Endometrium (tissue), 2 donors: ENCODE measurements around the gene KAT2A.
A peak's percentile ranks its signal among the peaks of the same experiment; 100 is the strongest.

Experiments
- FAIRE-seq: peaks from 2 replicates; lab custom pipeline; 2012; peaks lifted over from hg19 to GRCh38; lab: Jason Lieb, UNC
- donor health status: control.
- donor health status: control.

KAT2A gene

DNA sequence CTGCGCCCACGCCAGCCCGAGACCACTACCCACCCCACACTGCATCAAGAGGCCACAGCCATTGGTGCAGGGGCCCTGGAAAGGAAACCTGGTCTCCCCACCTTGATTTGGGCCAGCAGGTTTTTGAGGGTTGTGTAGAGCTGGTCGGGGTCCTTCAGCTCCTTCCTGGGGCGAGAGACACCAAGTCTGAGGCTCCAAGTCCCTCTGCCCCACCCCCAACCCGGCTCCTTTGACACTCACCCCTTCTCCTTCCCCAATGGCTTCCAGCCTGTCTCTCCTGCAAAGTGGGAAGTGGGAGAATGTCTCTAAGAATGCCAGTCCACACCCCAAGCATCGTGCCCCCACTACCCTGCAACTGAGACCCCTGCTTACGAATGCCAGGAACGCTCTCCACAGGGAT is 7.0 kb downstream of the KAT2A start:
- no peak for FAIRE-seq

DNA sequence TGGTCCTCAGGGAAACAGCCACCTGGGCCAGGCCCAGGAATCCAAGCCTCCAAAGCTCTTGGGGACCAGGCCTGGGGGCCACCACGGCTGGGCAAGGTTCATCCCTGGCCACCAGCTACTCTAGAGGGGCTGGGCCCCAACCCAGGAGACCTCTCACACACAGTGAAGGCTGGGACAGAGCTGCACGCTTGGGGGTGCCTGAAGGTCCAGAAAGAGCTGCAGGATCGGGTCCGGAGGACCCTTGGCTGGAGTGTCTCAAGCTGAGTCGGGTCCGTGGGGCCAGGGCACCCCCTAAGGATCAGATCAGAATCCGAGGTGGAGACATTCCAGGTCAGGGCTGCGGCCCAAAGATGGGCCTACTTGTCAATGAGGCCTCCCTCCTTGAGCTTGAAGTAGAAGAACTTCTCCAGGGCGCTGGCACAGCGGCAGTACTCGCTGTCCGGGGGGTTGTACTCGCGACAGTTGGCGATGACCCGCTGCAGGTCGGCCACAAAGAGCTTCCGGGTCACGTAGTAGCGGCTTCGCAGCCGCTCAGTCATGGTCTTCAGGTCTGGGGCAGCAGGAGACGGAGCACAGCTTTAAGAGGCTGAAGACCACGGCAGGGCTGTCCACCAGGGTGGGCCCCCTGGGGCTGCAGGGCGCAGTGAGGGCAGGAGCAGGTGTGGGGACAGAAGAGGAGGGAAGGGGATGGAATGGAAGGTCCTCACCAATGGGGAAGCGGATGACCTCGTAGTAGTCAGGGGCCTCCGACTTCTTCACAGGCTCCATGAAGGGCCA is 7.7 kb downstream of the KAT2A start:
- FAIRE-seq: no peak

DNA sequence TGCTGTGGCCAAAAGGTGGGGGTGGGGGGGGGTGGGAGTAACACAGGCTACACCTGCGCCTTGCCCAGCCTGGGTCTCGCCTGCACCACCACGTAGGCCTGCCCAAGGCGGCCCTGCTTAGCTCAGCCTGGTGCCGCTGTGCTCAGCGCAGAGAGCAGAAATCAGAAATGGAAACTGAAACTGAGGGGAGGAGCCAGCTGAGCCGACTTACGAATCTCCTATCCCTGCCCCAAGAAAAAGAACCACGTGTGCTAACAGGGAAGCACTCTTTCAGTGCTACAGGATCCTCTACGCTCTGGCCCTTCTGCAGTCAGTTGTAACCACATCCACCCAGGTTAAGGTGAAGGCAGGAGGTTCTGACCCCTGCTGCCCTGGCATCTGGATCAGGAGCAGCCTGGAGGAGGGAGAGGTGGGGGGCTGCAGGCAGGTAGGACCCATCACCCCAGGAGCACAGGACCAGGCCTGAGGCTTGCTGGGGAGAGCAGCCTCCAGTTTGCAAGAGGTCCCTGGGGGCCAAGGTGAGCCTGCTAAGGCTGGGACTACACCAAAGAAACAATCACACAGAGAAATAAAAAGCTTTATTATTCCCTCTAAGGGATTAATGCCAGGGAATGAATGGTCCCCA is 8.5 kb downstream of the KAT2A start, which contains the start of gene DHX58:
DHX58 (minus strand) TSS at position 163 of the 625 bp plus-strand sequence. CDS start 822 bp downstream, outside the sequence.
- peak; percentile 68 for FAIRE-seq

DNA sequence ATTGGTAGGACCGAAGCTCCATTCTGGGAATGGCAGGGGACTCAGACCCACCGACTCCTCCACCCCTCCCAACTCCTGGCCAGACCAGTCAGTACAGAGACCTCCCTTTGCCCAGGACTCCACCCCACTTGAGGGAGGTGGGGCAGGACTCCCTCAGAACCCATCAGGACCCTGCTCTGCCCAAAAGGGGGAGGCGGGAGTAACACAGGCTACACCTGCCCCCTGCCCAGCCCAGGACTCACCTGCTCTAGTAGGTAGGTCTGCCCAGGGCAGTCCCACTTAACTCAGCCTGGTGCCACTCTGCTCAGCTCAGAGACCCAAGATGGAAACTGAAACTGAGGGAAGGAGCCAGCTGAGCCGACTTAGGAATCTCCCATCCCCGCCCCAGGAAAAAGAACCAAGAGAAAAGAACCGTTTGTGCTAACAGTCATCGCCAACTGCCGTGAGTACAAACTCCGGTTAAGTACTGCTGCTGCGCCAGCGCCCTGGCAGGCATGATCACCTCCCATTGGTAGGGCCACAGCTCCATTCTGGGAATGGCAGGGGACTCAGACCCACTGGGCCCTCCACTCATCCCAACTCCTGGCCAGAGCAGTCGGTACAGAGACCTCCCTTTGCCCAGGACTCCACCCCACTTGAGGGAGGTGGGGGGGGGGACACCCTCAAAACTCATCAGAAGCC is 9.2 kb downstream of the KAT2A start:
- FAIRE-seq: no peak

DNA sequence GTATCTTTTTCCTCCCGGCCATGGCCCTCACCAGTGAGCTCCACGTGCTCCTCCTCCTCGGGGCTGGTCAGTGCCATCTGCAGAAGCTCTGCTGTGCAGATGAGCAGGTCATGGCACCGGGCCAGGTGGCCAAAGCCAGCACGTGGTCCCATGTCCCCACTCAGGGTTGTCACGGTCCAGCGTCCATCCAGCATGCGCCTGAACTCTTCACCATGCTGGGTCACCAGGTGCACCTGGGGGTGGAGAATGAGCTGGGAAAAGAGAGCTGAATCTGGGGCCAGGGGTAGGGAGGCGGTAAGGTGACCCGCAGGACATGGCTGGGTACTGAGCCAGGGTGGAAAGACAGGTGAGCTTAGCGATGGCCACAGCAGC is 9.9 kb downstream of the KAT2A start:
- FAIRE-seq: no peak

DNA sequence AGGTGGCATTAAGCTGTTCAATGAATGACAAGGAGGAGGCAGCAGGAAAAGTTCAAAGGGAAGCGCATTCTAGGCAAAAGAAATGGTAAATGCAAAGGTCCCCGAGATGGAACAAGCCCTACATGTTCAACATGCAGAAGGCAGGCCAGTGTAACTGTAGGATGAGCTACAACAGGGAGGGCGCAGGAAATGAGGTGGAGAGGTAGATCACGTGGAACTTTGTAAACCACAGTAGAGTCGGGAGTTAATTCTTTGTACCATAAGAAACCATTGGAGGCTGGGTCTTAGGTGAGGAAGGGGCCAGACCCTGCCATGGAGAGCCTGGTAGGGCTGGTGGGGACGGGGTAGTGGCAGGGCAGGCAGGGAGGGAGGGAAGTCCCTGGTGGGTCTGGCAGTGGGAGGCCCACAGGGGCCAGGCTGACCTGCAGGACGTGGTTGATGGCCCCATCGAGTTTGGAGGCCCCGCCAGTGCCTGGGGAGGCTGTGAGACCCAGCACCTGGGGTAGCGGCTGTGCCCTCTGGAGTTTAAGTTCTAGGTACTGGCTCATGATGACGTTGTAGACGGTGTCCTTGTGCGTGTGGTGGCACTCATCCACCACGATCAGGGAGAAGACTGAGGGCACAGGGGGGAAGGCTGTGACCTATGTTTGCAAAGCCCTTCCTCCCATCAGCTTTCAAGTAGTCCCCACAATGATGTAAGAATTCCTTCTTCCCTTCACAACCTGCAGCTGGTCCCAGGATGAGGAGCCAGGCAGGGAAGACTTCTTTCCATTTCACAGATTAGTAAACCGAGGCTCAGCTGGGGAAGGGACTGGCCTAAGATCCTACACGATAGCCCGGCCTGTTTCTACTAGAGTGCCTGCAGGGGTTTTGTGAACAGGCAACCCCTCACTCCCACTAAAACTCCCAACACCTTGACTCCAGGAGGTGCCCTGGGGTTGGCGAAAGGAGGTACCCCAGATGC is 10.6 kb downstream of the KAT2A start:
- FAIRE-seq: no peak

DNA sequence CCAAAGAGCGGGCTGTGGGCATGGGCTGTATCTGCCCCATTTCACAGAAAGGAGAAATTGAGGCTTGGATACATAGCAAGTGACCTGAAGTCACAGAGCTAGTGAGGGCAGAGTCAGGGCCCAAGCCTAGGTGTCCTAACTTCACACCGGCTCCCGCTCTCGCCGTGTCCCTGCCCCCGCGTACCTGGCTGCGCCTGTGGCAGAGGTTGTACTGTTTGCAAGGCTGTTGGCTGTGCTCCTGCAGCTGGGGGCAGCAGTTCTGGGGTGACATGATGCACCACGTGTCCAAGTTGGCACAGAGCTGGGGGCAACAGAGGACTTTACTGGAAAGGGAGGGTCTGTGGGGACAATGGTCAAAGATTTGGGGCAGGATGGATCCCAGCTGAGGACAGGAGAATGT is 12.1 kb downstream of the KAT2A start:
- no peak for FAIRE-seq

DNA sequence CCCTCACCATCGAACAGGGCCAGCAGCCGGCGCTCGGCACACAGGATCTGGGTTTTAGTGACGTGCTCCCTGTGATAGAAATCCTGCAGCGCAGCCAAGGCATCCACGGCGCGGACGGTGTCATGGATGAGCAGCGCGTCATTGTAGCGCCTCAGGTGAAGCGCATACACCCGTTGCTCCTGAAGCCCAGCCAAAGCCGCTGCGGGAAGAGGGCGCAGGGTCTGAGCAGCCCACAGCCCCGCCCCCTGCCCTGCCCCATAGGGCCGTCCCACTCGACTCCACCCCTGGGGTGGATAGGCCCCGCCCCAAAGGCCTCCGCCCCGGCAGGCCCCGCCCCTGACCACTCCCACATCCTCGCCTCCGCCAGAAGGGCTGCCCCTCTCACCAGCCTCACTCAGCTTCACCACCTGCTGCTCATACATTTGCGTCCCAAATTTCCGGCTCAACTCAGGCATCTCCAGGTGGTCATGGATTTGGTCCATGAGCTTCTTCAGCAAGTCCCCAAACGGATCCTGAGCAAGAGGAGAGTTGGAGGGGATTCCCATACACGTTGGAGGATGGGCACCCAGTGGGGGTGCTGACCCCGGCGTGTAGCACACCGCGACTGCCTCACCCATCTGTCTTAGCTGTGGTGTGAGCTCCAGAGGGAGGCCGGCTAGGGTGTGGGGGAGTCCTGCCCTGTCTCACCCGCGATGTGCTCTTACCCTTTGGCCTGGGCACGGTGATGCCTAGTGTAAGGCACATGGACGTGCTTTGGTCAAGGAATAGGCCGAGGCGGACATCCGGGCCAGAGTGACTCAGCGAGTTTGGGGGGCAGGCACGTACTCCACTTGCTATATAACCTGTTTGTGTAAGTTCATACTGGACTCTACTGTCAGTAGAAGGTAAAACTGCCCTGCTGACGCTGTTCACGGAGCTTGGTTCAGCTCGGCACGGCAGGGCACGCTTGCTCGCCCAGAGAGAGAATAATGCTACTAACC is 13.3 kb downstream of the KAT2A start:
- FAIRE-seq: no peak

DNA sequence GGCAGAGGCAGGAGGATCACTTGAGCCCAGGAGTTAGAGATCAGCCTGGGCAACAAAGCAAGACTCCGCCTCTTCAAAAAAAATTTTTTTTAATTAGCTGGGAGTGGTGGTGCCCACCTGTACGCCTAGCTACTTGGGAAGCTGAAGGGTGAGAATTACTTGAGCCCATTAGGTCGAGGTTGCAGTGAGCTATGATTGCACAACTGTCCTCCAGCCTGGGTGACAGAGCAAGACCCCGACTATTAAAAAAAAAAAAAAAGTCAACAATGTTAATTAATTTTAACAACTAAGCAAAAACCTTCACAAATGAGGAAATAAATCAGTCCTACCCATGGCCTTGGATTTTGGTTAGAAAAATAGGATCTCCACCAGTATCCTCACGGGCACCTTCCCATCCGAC is 14.0 kb downstream of the KAT2A start:
- no peak for FAIRE-seq

DNA sequence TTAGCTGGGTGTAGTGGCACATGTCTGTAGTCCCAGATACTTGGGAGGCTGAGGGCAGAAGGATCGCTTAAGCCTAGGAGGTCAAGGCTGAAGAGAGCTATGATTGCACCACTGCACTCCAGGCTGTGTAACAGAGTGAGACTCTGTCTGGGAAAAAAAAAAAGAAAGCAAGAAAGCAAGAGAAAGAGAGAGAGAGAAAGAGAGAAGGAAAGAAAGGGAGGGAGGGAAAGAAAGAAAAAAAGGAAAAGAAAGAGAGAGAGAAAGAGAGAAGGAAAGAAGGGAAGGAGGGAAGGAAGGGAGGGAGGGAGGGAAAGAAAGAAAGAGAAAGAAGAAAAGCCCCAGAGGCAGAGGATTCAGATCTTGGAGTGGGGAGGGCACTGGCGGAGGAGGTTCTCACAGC is 15.2 kb downstream of the KAT2A start:
- FAIRE-seq: no peak

DNA sequence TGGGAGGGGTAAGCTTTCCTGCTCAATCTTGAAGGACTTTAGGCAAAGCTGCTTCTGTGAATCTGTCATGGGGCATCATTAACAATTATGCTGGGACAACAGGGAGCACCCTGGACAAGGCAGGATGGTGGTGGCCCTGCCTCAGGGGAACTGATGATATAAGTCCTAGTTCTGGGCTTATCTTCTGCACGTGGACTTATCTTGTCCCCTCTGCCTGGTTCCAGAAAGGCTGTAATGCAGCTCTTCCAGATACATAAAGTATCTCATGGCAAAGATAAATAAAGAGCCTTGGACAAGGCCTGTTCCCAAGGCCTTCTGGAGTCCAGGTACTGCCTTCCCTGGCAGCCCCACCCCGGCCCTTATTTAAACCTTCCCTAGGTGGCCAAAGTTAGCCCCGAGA is 16.9 kb downstream of the KAT2A start:
- FAIRE-seq: no peak

DNA sequence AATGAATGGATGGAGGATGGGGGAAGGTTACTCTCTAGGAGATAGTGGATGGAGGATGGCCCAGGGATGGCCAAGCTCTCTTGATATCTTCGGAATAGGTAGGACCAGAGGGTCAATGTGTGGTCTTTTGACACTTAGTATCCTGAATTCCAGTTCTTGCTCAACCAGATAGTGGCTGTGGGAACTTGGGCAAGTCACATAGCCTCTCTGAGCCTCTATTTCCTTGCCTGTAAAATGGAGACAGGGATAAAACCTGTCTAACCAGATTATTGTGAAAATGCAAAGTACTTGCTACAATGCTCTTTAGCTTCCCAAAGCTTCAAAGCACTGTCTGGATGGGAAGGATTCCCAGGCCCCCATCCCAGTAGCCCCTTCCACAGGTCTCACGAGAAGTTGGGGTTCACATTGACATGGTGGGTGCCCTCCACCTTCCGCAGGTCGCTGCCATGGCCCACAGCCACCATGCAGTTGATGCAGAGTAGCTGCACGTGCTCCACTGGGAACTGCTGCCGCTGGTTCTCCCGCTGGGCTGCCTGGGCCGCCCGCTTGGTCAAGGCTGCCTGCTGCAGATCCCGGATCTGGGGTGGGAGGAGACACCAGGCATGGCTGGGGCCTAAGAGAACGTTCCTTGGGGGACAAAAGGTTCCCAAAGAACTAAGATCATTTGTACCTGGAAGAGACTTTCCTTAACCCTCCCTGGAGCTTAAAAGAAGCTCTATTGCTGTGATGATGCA is 17.8 kb downstream of the KAT2A start:
- FAIRE-seq: no peak

DNA sequence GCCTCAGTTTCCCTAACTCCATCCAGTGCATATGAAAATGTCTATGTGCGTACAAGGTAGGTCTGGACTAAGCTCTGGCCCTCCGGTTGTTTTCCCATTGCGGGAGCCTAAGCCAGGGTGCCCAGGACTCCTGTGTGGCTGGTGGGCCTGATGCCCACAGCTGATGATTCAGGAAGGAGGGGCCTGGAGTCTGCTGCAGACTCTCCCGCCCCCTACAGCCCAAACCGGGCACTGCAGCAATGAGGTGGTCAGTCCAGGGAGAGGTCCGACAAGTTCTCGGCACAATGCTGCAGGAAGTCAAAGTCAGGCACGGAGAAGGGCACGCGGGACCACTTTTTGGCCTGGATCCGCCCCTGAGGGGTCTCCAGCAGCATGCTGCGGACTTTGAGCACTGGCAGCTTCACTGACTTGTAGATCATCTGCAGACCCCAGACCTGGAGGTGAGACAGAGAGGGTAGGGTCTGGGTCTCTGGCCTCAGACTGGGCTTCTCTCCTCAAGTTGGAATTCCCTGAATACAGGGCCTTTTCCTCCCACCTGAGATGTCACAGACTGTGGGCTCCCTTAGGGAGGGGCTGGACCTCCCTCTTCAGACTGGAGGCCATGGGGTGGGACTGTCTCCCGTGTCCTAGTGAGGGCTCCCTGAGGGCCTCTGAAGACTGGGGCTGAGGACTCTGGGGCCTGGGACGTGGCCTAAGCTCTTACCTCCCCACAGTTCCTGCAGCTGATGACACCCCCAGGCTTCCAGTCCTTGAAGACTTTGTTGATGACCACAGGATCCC is 19.5 kb downstream of the KAT2A start:
- no peak for FAIRE-seq

DNA sequence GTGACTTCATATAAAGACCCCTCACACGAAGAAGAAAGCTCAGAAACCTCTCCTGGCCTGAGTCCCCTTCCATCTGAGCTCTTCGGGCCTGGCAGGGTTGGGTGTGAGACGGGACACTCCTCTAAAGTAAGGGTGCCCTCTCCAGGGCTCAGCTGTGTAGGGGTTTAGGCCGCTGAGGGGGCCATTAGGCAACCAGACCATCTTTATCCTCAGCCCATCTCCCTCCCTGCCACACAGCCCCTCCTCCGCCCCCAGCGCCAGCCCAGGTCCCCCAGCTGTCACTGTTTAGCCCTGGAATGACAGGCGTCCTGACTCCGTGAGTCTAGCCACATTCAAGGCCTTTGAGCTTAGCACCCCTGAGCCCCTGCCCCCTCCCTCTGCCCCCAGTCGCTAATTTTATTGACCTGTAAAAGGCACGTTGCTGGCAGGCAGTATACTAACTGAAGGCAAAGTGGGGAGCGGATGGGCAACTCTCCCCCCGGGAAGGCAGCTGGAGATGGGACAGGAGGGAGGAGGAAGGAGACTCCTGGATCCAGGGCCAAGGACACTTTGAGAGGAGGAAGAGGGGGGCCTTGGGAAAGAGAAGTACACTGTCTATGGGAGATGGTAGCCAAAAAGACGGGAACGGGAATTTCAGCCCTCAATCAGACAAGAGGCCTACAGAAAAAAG is 22.3 kb downstream of the KAT2A start:
- FAIRE-seq: no peak

DNA sequence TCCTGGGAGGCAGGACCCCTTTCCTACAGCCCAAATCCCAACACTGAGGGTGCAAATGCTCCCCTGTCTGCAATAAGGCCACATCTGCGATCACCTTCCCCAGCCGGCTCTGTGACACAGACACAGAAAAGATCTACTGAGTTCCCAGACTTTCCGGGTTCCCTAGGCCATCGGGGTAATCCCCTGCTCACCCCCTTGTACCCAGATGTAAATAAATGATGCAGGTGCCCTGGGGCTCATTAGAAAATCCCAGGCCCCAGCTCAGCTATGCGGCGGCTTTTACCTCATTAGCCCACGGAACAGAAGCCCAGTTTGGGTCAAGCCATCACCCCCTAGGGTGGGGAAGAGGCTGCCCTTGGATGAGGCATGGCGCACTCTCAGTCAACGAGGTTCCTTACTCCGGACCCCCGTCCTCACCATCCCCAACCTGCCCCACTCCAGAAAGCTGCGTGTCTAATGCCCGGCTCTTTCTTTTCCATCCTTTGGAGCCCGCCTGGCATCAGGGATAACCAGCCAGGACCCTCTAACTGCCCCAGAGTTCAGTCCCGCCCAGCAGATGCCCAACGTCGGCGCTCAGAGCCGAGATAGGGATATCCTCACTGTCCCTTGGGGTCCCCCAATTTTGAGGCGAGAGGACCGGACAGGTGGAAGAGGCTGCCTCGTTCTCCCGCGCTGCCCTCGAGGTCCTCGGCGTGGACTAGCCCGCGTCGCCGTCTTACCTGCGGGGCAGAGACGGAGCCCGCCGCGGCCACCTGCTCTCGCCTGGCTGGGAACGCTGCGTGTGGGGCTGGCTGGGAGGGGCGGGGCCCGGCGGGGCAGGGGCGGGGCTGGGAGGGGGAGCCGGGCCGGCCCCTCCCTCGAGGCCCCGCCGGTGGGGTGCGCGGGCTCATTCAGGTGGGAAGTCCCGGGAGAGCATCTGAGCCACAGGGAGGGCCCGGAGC is 23.2 kb downstream of the KAT2A start, which contains the start of gene ZNF385C:
ZNF385C (minus strand) TSS at position 783 of the 941 bp plus-strand sequence. CDS start 35,417 bp downstream, outside the sequence.
- FAIRE-seq: no peak

DNA sequence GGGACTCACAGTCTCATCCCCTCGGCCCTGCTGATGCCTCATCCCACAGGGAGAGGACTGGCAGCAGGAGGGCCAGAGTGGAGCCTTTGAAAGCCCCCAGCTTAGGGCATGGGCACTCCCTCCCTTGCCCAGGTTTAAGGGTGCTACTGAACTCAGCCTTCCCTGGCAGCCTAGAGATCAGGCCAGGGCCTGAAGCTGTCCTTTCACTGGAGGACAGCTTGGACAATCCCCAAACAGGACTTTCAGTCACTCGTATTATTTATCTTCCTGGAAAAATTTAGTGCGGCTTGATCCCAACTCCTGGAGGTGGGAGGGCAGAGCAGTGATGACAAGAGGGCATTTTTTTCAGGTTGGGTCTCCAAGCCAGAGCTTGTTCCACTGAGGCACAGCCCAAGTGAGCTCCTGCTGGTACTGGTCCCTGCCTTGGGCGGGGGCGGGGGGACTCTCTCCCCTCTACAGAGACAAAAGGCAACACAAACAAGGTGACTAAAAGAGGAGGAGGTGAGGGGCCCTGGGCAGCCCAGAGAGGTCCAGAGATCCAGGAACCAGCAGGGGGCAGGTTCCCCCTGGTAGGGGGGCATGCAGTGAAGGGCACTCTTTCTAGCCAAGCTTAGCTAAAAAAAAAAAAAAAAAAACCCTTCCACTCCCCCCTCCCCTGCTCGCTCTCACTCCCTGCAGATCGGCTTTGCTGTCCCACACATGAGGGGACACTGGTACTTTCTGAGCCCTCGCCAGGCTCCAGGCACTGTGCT is 24.6 kb downstream of the KAT2A start:
- FAIRE-seq: no peak
